Fibroblast of pulmonary artery (primary cell): ENCODE measurements around the gene PTPRM.

Experiments used
- DNase-seq: peaks from one replicate; pipeline ENCODE4 v3.0.0-alpha.2; 2010; ENCODE audit warnings: low read depth
- H3K4me3 ChIP-seq: replicated peaks from 2 replicates; pipeline ENCODE4 v1.5.1; 2011; ENCODE audit warnings: low read depth, mild to moderate bottlenecking, control low read depth, low read length, moderate library complexity
- TF ChIP-seq, protein P1 (sequence below): IDR thresholded peaks from 2 replicates; pipeline ENCODE4 v1.5.1; 2011; ENCODE audit warnings: mild to moderate bottlenecking, control low read depth, low read length, inconsistent platforms; ENCODE audit errors: missing control alignments

PTPRM gene

DNA sequence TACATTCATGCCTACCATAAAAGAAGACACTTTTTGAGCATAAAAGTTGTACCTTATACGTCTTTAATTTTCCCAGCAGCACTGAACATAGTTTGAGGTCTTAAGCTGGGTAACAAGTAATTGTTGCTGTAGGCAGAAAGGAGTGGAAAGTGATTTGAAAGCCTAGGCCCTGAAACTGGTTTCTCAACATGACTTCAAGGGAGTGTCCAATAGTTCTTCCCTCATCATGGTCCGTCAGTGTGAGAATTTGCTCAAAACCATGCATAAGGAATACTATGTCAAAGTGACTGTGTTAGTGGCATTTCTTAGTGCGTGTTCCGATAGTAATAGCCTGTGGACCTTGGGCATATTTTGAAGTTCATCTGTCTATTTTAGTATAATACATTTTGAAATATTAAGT is 463.1 kb downstream of the PTPRM start:
- TF ChIP-seq, protein P1, sequence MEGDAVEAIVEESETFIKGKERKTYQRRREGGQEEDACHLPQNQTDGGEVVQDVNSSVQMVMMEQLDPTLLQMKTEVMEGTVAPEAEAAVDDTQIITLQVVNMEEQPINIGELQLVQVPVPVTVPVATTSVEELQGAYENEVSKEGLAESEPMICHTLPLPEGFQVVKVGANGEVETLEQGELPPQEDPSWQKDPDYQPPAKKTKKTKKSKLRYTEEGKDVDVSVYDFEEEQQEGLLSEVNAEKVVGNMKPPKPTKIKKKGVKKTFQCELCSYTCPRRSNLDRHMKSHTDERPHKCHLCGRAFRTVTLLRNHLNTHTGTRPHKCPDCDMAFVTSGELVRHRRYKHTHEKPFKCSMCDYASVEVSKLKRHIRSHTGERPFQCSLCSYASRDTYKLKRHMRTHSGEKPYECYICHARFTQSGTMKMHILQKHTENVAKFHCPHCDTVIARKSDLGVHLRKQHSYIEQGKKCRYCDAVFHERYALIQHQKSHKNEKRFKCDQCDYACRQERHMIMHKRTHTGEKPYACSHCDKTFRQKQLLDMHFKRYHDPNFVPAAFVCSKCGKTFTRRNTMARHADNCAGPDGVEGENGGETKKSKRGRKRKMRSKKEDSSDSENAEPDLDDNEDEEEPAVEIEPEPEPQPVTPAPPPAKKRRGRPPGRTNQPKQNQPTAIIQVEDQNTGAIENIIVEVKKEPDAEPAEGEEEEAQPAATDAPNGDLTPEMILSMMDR: no peak
- no peak overlapping the region for H3K4me3 ChIP-seq
- DNase-seq: no peak

DNA sequence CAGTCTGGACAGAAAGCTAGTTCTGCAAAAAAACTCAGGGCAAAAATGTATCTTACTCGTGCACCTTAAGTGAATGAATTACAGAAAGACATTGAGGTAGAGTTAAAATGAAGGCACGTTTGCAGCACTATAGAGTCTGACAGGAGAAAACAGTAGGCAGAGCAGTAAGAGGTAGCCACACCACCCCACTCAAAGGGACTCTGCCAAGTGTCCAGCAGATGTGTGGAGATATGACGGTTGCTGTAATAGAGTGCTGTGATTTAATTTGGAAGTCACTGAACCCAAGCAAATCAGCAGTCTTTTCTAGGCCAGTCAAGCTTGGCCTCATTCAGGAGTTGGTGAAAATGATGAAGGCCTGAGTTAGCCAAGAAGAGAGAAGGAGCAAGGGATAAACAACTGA is 464.4 kb downstream of the PTPRM start:
- TF ChIP-seq, protein P1: no peak
- H3K4me3 ChIP-seq: no peak overlapping the region
- no peak for DNase-seq

DNA sequence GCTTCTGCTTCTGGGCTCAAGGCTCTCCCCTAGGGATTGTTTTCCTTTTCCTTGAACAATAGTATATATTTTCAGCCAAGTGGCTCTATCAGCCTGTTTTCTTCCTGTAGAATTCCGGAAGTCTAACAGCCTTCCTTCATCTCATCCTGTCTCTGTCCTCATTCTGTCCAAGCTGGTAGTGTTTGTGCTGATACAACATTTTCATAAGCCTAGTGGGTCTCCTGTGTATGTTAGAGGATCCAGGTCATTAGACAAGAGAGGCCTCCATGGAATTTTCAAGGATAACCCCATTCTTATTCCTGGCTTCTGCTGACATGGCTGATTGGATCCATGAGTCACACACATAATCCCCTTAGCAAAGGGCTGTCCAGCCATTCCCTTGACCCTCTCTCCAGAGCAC is 467.6 kb downstream of the PTPRM start:
- no peak for DNase-seq
- TF ChIP-seq, protein P1: no peak
- no peak overlapping the region for H3K4me3 ChIP-seq

DNA sequence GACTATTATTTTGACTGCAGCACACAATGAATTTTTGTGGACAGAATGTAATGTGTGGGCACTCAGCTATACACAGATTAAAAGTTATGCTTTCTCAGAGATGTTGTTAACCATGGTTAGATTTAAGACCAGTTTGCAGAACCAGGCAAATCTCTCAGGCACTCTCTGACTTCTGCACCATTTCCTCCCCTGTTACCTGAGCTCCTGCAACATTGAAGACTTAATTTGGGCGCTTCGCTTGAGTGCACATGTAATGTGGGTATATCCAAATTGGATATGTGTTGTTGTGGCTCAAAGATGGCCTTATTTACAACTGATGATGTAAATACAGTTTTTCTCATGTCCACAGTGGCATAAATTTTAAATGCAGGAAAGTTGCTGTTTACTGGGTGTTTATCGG is 469.4 kb downstream of the PTPRM start:
- no peak overlapping the region for H3K4me3 ChIP-seq
- DNase-seq: no peak

DNA sequence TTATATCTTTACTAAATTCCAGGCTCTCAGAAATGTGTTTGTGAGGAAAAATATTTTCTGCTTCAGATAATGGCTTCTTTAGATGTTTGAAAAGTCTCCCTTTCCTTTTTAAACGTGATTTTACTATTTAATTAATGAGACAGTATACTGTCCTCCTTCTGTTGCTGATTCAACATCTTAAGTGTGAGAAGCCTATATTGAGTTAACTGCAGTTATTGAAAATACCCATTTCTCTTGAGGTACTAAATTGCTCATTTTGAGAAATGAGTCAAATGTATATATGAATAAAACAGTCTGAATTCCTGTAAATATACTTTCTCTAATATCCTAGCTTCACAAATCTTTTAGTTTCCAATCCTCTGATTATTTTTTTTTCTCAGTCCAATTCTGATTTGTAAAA is 470.2 kb downstream of the PTPRM start:
- TF ChIP-seq, protein P1: no peak
- DNase-seq: no peak
- H3K4me3 ChIP-seq: no peak overlapping the region

More for the DNA sequence above, 469.4 kb downstream of the PTPRM start:
- TF ChIP-seq, protein P1: no peak

DNA sequence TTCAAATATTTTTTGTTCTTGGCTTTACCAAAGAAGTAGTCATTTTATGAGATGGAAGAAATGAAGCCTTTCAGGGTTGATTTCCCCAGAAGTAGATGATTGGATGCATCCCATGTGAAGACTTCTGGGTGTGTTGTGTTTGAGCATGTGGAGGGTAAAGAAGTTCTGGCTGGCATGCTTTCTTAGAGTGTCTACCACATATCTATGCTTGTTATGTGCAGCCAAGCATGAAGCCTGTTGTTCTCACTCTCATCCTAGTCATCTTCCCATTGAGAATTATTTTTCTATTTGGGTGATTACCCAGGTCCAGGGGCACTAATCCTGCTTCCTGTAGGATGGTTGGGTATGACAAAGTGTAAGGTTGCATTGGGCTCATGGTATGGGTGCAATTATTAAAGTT is 472.9 kb downstream of the PTPRM start:
- TF ChIP-seq, protein P1: no peak
- H3K4me3 ChIP-seq: no peak overlapping the region
- DNase-seq: no peak

DNA sequence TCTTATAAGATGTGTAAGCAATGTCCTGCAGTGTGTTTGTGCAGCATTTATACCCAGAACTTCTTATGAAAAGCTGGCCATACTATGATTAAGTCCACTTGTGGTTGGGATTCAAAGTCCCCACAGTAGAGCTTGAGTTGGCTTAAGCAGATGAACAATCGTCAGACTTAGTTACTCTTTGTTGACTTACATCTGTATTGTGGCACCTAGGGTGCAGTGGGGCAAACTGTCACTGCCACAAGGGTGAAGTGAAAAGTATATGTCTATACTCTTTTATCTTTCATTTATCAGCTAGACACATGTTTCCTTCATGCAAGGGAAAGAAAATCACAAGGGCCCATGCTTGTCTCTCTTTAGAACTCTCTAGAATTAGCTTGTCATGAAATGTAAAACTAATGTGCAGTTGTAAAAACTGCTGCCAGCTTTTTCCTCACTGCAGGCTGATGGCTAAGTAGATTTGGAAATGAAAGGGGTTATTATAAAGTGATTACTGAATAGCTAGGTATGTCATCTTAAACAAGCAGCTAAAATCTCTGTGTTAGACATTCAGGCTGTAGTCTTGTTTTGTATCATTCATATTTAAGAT is 474.5 kb downstream of the PTPRM start:
- TF ChIP-seq, protein P1: no peak
- H3K4me3 ChIP-seq: no peak overlapping the region
- DNase-seq: no peak
